ENCODE results near the gene TP53INP2.

TP53INP2 gene

DNA sequence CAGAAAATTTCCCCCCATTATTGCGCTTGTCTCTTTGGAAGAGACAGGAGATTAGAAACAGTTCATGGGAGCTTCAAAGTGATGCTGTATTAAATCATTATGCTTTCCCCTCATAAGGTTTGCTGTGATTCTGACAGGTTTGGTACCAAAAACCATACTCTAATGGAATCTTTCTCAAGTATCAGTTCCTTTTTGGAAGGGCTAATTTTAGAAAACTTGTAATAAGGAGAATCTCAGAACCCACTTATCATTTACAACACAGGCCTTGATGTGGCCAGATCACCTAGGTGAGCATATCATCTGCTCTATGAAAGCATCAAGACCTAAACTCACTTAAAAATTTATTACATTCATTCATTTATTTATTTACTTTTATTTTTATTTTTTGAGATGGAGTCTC is 51.2 kb downstream of the TP53INP2 start:
- Histone ChIP-seq H3K36me3 (ENCODE audit: control insufficient read depth, insufficient read depth, low read length, severe bottlenecking) (peaks cover 68% of the 10 kb centered on the region), H3K27me3 (replicated peaks; ENCODE audit: control insufficient read depth, insufficient read depth, low read length) (no peaks in the 10 kb centered on the region), H3K9me3 (ENCODE audit: control insufficient read depth, low read length) (no peaks in the 10 kb centered on the region), H3K4me3 (ENCODE audit: low read length) (no peak overlapping the region), H3K4me1 (ENCODE audit: control insufficient read depth, insufficient read depth, low read length) (peaks cover 13% of the 10 kb centered on the region), H3K9ac (ENCODE audit: low read length) (no peak overlapping the region)
- DNase-seq (ENCODE audit: low read depth) = no peak

DNA sequence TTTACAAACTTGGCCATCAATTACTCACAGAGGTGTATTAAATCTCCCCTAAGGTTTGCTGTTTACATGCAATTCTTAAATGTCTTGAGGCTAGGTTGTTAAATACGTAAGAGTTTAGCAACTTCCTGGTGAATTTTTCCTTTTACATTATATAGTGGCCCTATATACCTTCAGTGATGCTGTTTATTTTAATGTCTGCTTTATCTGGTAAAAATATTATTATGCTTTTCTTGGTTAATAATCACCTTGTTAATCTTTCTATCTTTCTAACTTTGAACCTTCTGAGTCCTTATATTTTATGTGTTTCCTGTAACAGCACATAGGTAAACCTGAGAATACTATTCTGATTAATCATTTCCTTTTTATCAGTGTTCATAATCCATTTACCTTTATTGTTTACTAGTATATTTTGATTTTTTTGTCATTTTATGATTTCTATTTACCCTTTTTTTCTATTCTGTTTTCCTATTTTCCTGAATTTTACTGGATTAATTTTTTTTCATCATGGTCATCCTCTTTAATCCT is 57.9 kb downstream of the TP53INP2 start:
- no peak for DNase-seq (ENCODE audit: low read depth)
- H3K4me1 ChIP-seq (ENCODE audit: control insufficient read depth, insufficient read depth, low read length) = no peaks in the 10 kb centered on the region
- H3K9ac ChIP-seq (ENCODE audit: low read length) = no peak overlapping the region
- H3K4me3 ChIP-seq (ENCODE audit: low read length) = no peak overlapping the region
- peaks cover 86% of the 10 kb centered on the region for H3K36me3 ChIP-seq (ENCODE audit: control insufficient read depth, insufficient read depth, low read length, severe bottlenecking)
- no peaks in the 10 kb centered on the region for H3K27me3 ChIP-seq (replicated peaks; ENCODE audit: control insufficient read depth, insufficient read depth, low read length)
- H3K9me3 ChIP-seq (ENCODE audit: control insufficient read depth, low read length) = no peaks in the 10 kb centered on the region
